Hepatocyte (in vitro differentiated cells): ENCODE measurements around the gene C2CD3. TPM values are rescaled to one million over a fixed set of nuclear protein-coding genes. Genes with fewer than 3 reads are reported as not detected.

Experiments
- DNase-seq: peaks from one replicate; pipeline ENCODE4 v3.0.0-alpha.2; 2016; ENCODE audit warnings: low spot score
- H2AFZ ChIP-seq: fragments of 200-600 bp; sonication (generic); 2 replicates; pipeline ENCODE4 v1.6.0; 2016; ENCODE audit warnings: antibody characterized with exemption, mild to moderate bottlenecking
- H3K27ac ChIP-seq: fragments of 200-600 bp; sonication (generic); 2 replicates; pipeline ENCODE4 v1.5.1; 2016; ENCODE audit warnings: mild to moderate bottlenecking
- H3K27me3 ChIP-seq: fragments of 200-600 bp; sonication (generic); 2 replicates; pipeline ENCODE4 v1.6.1; 2016
- H3K36me3 ChIP-seq: fragments of 200-600 bp; sonication (generic); replicated peaks from 2 replicates; pipeline ENCODE4 v1.5.1; 2016; ENCODE audit warnings: low read depth; ENCODE audit not compliant: insufficient read depth
- H3K4me1 ChIP-seq: fragments of 200-600 bp; sonication (generic); 2 replicates; pipeline ENCODE4 v1.5.1; 2016; ENCODE audit warnings: mild to moderate bottlenecking, moderate library complexity; ENCODE audit not compliant: insufficient read depth
- H3K4me2 ChIP-seq: fragments of 200-600 bp; sonication (generic); 2 replicates; pipeline ENCODE4 v1.6.0; 2016
- H3K4me3 ChIP-seq: fragments of 200-600 bp; sonication (generic); 2 replicates; pipeline ENCODE4 v1.5.1; 2016; ENCODE audit warnings: mild to moderate bottlenecking
- H3K79me2 ChIP-seq: fragments of 200-600 bp; sonication (generic); 2 replicates; pipeline ENCODE4 v1.6.0; 2017; ENCODE audit warnings: mild to moderate bottlenecking
- H3K9me2 ChIP-seq: fragments of 200-600 bp; sonication (generic); replicated peaks from 2 replicates; pipeline ENCODE4 v1.6.0; 2017; ENCODE audit warnings: mild to moderate bottlenecking; ENCODE audit not compliant: insufficient read depth
- H3K9me3 ChIP-seq: fragments of 200-600 bp; sonication (generic); 2 replicates; pipeline ENCODE4 v1.5.1; 2016; ENCODE audit warnings: low read depth, mild to moderate bottlenecking
- H4K20me1 ChIP-seq: fragments of 200-600 bp; sonication (generic); 2 replicates; pipeline ENCODE4 v1.6.0; 2016; ENCODE audit warnings: mild to moderate bottlenecking; ENCODE audit not compliant: insufficient read depth, poor library complexity, severe bottlenecking
- CTCF ChIP-seq: fragments of 200-600 bp; sonication (generic); IDR thresholded peaks from 2 replicates; pipeline ENCODE4 v1.5.1; 2016; ENCODE audit warnings: antibody characterized with exemption, mild to moderate bottlenecking; ENCODE audit not compliant: poor library complexity
- EZH2 ChIP-seq: fragments of 200-600 bp; sonication (generic); IDR thresholded peaks from 2 replicates; pipeline ENCODE4 v1.6.1; 2016; ENCODE audit warnings: antibody characterized with exemption, mild to moderate bottlenecking, borderline replicate concordance
- EZH2phosphoT487 ChIP-seq: fragments of 200-600 bp; sonication (generic); IDR thresholded peaks from one replicate; pipeline ENCODE4 v1.6.1; 2018; ENCODE audit warnings: antibody characterized with exemption, mild to moderate bottlenecking, low read depth, moderate library complexity; ENCODE audit not compliant: unreplicated experiment, severe bottlenecking
- WGBS: methylation state at CpG from one replicate; pipeline ENCODE4 v1.1.6; 2016; ENCODE audit warnings: low lambda C conversion rate; ENCODE audit errors: missing lambda C conversion rate; 5-methylcytosine and 5-hydroxymethylcytosine counted together
- polyA plus RNA-seq: library from polyadenylated mRNA; unstranded; fragments of >200 nt; fragmentation: Nextera tagmentation; extraction: Ambion mirVana; gene quantifications from 2 replicates; pipeline ENCODE4 v1.2.1, GENCODE V29; 2016
- total RNA-seq: library from RNA; depleted of rRNA; stranded (reverse); fragments of >200 nt; gene quantifications from 2 replicates; pipeline ENCODE4 v1.2.3, GENCODE V29; 2014

C2CD3 gene
- total and polyA plus RNA-seq, 2 experiments from 2014 or later, result 9.8 to 16.3 TPM

DNA sequence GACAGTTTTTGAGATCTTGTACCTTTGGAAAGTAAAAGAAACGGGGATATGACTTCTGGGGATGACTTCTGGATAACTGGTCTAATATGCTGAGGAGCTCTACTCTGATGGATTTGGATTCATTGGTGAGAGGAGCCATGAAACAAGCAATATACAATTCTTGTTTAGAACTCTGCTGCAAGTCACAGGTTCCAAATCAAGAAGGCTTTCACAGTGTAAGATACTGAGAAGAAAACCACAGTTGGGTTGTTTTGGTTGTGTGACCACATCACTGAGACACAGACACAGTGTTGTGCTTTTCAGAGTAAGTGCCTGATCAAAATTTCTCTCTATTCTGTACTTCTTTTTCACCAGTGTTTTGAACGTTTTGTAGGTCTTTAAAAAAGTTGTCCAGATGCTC is 175.1 kb downstream of the C2CD3 start:
- H3K27ac ChIP-seq, result no peak overlapping the region
- whole genome bisulfite sequencing, result 68% methylated on average over 2 of the region's 2 CpGs

GRCh38 chr11:73995247-73995646 is 175.6 kb downstream of the C2CD3 start:
- no peaks in the 10 kb centered on the region for H3K4me1 ChIP-seq
- H3K9me2 ChIP-seq, result no peaks in the 10 kb centered on the region
- H2AFZ ChIP-seq, result no peak overlapping the region
- no peaks in the 10 kb centered on the region for H3K36me3 ChIP-seq
- no peaks in the 10 kb centered on the region for H3K79me2 ChIP-seq
- H4K20me1 ChIP-seq, result no peaks in the 10 kb centered on the region
- H3K4me2 ChIP-seq, result no peak overlapping the region
- DNase-seq, result no peak
- no peak overlapping the region for H3K4me3 ChIP-seq
- no peak overlapping the region for H3K27ac ChIP-seq
- H3K9me3 ChIP-seq, result no peaks in the 10 kb centered on the region
- no peaks in the 10 kb centered on the region for H3K27me3 ChIP-seq
- TF ChIP-seq EZH2, result no peak
- TF ChIP-seq EZH2phosphoT487, result no peak
- no peak for TF ChIP-seq CTCF
- 77% methylated on average over 2 of the region's 2 CpGs for WGBS

More for the DNA sequence above, 175.1 kb downstream of the C2CD3 start:
- H2AFZ ChIP-seq, result no peak overlapping the region
- H3K4me2 ChIP-seq, result no peak overlapping the region
- no peaks in the 10 kb centered on the region for H3K9me2 ChIP-seq
- H3K27me3 ChIP-seq, result no peaks in the 10 kb centered on the region
- no peak overlapping the region for H3K4me3 ChIP-seq
- TF ChIP-seq EZH2phosphoT487 (no peak), CTCF (no peak), EZH2 (no peak)
- no peaks in the 10 kb centered on the region for H3K79me2 ChIP-seq
- no peaks in the 10 kb centered on the region for H4K20me1 ChIP-seq
- H3K36me3 ChIP-seq, result no peaks in the 10 kb centered on the region
- no peaks in the 10 kb centered on the region for H3K4me1 ChIP-seq
- DNase-seq, result no peak
- H3K9me3 ChIP-seq, result no peaks in the 10 kb centered on the region

GRCh38 chr11:73991471-73992006 is 179.3 kb downstream of the C2CD3 start:
- Histone ChIP-seq H4K20me1 (no peaks in the 10 kb centered on the region), H3K9me3 (no peaks in the 10 kb centered on the region), H3K27me3 (no peaks in the 10 kb centered on the region), H3K36me3 (no peaks in the 10 kb centered on the region), H3K79me2 (no peaks in the 10 kb centered on the region), H3K4me3 (no peak overlapping the region), H3K4me2 (no peak overlapping the region), H2AFZ (no peak overlapping the region), H3K9me2 (no peaks in the 10 kb centered on the region), H3K4me1 (no peaks in the 10 kb centered on the region), H3K27ac (no peak overlapping the region)
- DNase-seq, result no peak
- 88% methylated on average over 6 of the region's 6 CpGs for WGBS
- no peak for TF ChIP-seq EZH2phosphoT487
- no peak for TF ChIP-seq CTCF
- TF ChIP-seq EZH2, result no peak

GRCh38 chr11:73990730-73991129 is 180.1 kb downstream of the C2CD3 start:
- Histone ChIP-seq H4K20me1 (no peaks in the 10 kb centered on the region), H3K4me1 (no peaks in the 10 kb centered on the region), H3K4me2 (no peak overlapping the region), H3K27ac (no peak overlapping the region), H3K36me3 (no peaks in the 10 kb centered on the region), H3K9me3 (no peaks in the 10 kb centered on the region), H3K79me2 (no peaks in the 10 kb centered on the region), H3K27me3 (no peaks in the 10 kb centered on the region), H3K9me2 (no peaks in the 10 kb centered on the region), H2AFZ (no peak overlapping the region), H3K4me3 (no peak overlapping the region)
- DNase-seq, result no peak
- TF ChIP-seq EZH2, result no peak
- no peak for TF ChIP-seq CTCF
- TF ChIP-seq EZH2phosphoT487, result no peak
- WGBS, result 76% methylated on average over 2 of the region's 2 CpGs
